Measurements from ENCODE around the gene BDKRB1.

DNA sequence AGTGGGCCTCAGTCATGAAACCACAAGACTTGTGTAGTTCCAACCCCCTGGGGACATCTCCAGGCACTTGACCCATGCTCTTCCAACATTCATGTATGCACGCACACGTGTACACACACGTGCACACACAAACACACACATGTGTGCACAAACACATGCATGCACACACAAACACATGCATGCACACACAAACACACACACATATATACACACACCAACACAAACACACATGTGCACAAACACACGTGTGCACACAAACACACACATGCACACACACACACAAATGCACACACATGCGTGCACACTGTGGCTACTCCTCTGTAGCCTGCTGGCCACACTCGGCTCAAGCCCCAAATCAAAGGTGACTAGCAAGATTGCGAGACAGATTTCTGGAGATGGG is 28.6 kb upstream of the BDKRB1 start:
- TF ChIP-seq, protein P1, sequence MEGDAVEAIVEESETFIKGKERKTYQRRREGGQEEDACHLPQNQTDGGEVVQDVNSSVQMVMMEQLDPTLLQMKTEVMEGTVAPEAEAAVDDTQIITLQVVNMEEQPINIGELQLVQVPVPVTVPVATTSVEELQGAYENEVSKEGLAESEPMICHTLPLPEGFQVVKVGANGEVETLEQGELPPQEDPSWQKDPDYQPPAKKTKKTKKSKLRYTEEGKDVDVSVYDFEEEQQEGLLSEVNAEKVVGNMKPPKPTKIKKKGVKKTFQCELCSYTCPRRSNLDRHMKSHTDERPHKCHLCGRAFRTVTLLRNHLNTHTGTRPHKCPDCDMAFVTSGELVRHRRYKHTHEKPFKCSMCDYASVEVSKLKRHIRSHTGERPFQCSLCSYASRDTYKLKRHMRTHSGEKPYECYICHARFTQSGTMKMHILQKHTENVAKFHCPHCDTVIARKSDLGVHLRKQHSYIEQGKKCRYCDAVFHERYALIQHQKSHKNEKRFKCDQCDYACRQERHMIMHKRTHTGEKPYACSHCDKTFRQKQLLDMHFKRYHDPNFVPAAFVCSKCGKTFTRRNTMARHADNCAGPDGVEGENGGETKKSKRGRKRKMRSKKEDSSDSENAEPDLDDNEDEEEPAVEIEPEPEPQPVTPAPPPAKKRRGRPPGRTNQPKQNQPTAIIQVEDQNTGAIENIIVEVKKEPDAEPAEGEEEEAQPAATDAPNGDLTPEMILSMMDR (IDR thresholded peaks at IDR 0.05) = no peak
- no peak for TF ChIP-seq POLR2A (IDR thresholded peaks at IDR 0.05)

Data from Peyer's patch (tissue), 4 donors.